GM10847 (cell line): ENCODE measurements around the gene NAGK.

Experiments used
- POLR2A ChIP-seq: IDR thresholded peaks from 2 replicates; pipeline ENCODE4 v1.6.1; 2011; ENCODE audit not compliant: insufficient read length; ENCODE audit errors: extremely low read depth

Gene NAGK

GRCh38 chr2:71071681-71072398 is 3.4 kb downstream of the NAGK start:
- TF ChIP-seq POLR2A, result no peak

GRCh38 chr2:71072492-71072891 is 4.0 kb downstream of the NAGK start:
- TF ChIP-seq POLR2A, result no peak

GRCh38 chr2:71073475-71073874 is 5.0 kb downstream of the NAGK start:
- TF ChIP-seq POLR2A, result no peak

- TF ChIP-seq POLR2A, result no peak
Measured at GRCh38 chr2:71074893-71075395, 6.5 kb downstream of the NAGK start.

GRCh38 chr2:71078624-71079023 is 10.2 kb downstream of the NAGK start:
- TF ChIP-seq POLR2A, result no peak

- TF ChIP-seq POLR2A, result no peak
Measured at GRCh38 chr2:71082402-71083252, 14.2 kb downstream of the NAGK start.

- TF ChIP-seq POLR2A, result no peak
Measured at GRCh38 chr2:71100195-71100964, 31.9 kb downstream of the NAGK start.

- no peak for TF ChIP-seq POLR2A
Measured at GRCh38 chr2:71101656-71102055, 33.2 kb downstream of the NAGK start.

- TF ChIP-seq POLR2A, result no peak
Measured at GRCh38 chr2:71102981-71103681, 34.7 kb downstream of the NAGK start.

- TF ChIP-seq POLR2A, result no peak
Measured at GRCh38 chr2:71103809-71104208, 35.4 kb downstream of the NAGK start.

- no peak for TF ChIP-seq POLR2A
Measured at GRCh38 chr2:71108091-71108490, 39.6 kb downstream of the NAGK start.

- no peak for TF ChIP-seq POLR2A
Measured at GRCh38 chr2:71113843-71114242, 45.4 kb downstream of the NAGK start.

- no peak for TF ChIP-seq POLR2A
Measured at GRCh38 chr2:71117063-71117462, 48.6 kb downstream of the NAGK start.

- TF ChIP-seq POLR2A, result no peak
Measured at GRCh38 chr2:71120195-71120594, 51.7 kb downstream of the NAGK start.

GRCh38 chr2:71121479-71121878 is 53.0 kb downstream of the NAGK start:
- TF ChIP-seq POLR2A, result no peak
